RWPE2 (cell line): ENCODE measurements around the gene TEX44.
A peak's percentile ranks its signal among the peaks of the same experiment; 100 is the strongest.

Experiments
- ATAC-seq: fragments of 200-7000 bp; cut with Tn5 transposase; 3 replicates; pipeline ENCODE4 v1.9.1; 2021; ENCODE audit warnings: low read depth
- DNase-seq: peaks from one replicate; pipeline ENCODE4 v3.0.0-alpha.2; 2020; ENCODE audit warnings: low spot score
- H3K27ac ChIP-seq: fragments of 450-650 bp; 2 replicates; pipeline ENCODE4 v1.5.1; 2017; ENCODE audit warnings: mild to moderate bottlenecking; ENCODE audit not compliant: poor library complexity, severe bottlenecking
- H3K27me3 ChIP-seq: fragments of 250-450 bp; sonication (Bioruptor Pico); 2 replicates; pipeline ENCODE4 v1.5.1; 2021; ENCODE audit warnings: mild to moderate bottlenecking, moderate library complexity; ENCODE audit not compliant: insufficient read depth, poor library complexity, severe bottlenecking
- H3K36me3 ChIP-seq: fragments of 250-450 bp; sonication (Bioruptor Pico); 2 replicates; pipeline ENCODE4 v1.5.1; 2020; ENCODE audit warnings: low read depth, mild to moderate bottlenecking, moderate library complexity
- H3K4me1 ChIP-seq: fragments of 250-450 bp; sonication (Bioruptor Pico); 2 replicates; pipeline ENCODE4 v1.5.1; 2021; ENCODE audit warnings: mild to moderate bottlenecking, moderate library complexity; ENCODE audit not compliant: insufficient read depth, poor library complexity, severe bottlenecking
- H3K4me3 ChIP-seq: fragments of 250-450 bp; sonication (Bioruptor Pico); 2 replicates; pipeline ENCODE4 v1.5.1; 2021; ENCODE audit warnings: mild to moderate bottlenecking, moderate library complexity; ENCODE audit not compliant: severe bottlenecking
- H3K9me3 ChIP-seq: fragments of 250-450 bp; sonication (Bioruptor Pico); 2 replicates; pipeline ENCODE4 v1.5.1; 2021; ENCODE audit warnings: mild to moderate bottlenecking, moderate library complexity; ENCODE audit not compliant: severe bottlenecking
- TF ChIP-seq, protein P1 (sequence below): fragments of 450-650 bp; IDR thresholded peaks from one replicate; pipeline ENCODE4 v1.5.1; 2017; ENCODE audit warnings: mild to moderate bottlenecking, moderate library complexity; ENCODE audit not compliant: poor library complexity, severe bottlenecking

TEX44 gene

GRCh38 chr2:231590614-231591013, 2.0 kb upstream of the TEX44 start:
- ATAC-seq, result no peak; the same call in 2 of the 3 replicates
- no peaks in the 10 kb centered on the region for H3K9me3 ChIP-seq

GRCh38 chr2:231593666-231594065, 1.0 kb downstream of the TEX44 start:
- Histone ChIP-seq H3K36me3 (no peaks in the 10 kb centered on the region), H3K4me3 (no peak overlapping the region), H3K9me3 (no peaks in the 10 kb centered on the region), H3K27ac (no peak overlapping the region), H3K27me3 (no peaks in the 10 kb centered on the region), H3K4me1 (no peaks in the 10 kb centered on the region)
- ATAC-seq, result no peak
- TF ChIP-seq, protein P1, sequence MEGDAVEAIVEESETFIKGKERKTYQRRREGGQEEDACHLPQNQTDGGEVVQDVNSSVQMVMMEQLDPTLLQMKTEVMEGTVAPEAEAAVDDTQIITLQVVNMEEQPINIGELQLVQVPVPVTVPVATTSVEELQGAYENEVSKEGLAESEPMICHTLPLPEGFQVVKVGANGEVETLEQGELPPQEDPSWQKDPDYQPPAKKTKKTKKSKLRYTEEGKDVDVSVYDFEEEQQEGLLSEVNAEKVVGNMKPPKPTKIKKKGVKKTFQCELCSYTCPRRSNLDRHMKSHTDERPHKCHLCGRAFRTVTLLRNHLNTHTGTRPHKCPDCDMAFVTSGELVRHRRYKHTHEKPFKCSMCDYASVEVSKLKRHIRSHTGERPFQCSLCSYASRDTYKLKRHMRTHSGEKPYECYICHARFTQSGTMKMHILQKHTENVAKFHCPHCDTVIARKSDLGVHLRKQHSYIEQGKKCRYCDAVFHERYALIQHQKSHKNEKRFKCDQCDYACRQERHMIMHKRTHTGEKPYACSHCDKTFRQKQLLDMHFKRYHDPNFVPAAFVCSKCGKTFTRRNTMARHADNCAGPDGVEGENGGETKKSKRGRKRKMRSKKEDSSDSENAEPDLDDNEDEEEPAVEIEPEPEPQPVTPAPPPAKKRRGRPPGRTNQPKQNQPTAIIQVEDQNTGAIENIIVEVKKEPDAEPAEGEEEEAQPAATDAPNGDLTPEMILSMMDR, result no peak
- no peak for DNase-seq

More at GRCh38 chr2:231590614-231591013, 2.0 kb upstream of the TEX44 start:
- DNase-seq, result no peak
- no peak overlapping the region for H3K4me3 ChIP-seq
- H3K27ac ChIP-seq, result no peak overlapping the region
- no peaks in the 10 kb centered on the region for H3K27me3 ChIP-seq
- no peaks in the 10 kb centered on the region for H3K36me3 ChIP-seq
- TF ChIP-seq, protein P1, result no peak
- H3K4me1 ChIP-seq, result no peaks in the 10 kb centered on the region

DNA sequence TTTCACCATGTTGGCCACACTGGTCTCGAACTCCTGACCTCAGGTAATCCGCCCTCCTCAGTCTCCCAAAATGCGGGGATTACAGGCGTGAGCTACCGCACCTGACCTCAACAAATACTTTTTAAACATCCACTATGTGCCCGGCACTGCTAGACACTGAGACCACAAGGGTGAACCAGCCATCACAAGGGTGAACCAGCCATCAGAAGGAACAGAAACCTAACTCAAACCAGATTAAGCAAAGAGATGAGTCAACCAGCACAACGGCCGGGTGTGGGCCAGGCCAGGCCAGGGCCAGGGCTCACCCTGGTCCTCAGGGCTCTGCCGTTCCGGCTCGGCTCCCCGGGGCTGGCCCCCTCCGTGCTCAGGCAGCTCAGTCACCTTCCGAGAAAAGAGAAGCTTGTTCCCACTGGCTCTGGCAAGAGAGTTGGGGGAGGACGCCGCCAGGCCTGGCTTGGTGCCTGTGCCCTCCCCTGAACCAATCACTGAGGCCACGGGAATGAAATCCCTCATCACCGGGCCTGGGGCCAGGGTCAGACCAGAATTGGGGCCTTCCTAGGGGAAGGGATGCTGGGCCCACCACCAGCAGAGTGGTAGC, 4.4 kb downstream of the TEX44 start:
- H3K36me3 ChIP-seq, result no peaks in the 10 kb centered on the region
- H3K4me3 ChIP-seq, result no peak overlapping the region
- no peaks in the 10 kb centered on the region for H3K4me1 ChIP-seq
- no peaks in the 10 kb centered on the region for H3K9me3 ChIP-seq
- H3K27me3 ChIP-seq, result no peaks in the 10 kb centered on the region
- no peak overlapping the region for H3K27ac ChIP-seq
- ATAC-seq, result peak; percentile 48
- TF ChIP-seq, protein P1, result no peak
- DNase-seq, result no peak

- DNase-seq (no peak), ATAC-seq (no peak)
- Histone ChIP-seq H3K4me3 (no peak overlapping the region), H3K27ac (no peak overlapping the region), H3K9me3 (no peaks in the 10 kb centered on the region), H3K4me1 (no peaks in the 10 kb centered on the region), H3K27me3 (no peaks in the 10 kb centered on the region), H3K36me3 (no peaks in the 10 kb centered on the region)
- TF ChIP-seq, protein P1, result no peak
Measured at GRCh38 chr2:231597627-231598026, 5.0 kb downstream of the TEX44 start.

GRCh38 chr2:231600619-231601355, 8.1 kb downstream of the TEX44 start:
- Histone ChIP-seq H3K4me3 (no peak overlapping the region), H3K36me3 (no peaks in the 10 kb centered on the region), H3K27me3 (no peaks in the 10 kb centered on the region), H3K27ac (no peak overlapping the region), H3K4me1 (no peaks in the 10 kb centered on the region), H3K9me3 (no peaks in the 10 kb centered on the region)
- TF ChIP-seq, protein P1, result no peak
- no peak for ATAC-seq
- DNase-seq, result no peak
